IPS-18a (cell line): ENCODE data around the gene BCORL1.
A peak's percentile ranks its signal among the peaks of the same experiment; 100 is the strongest.

Experiments
- H3K27ac ChIP-seq: one replicate; pipeline ENCODE4 v1.5.1; 2013; ENCODE audit warnings: low read length
- H3K27me3 ChIP-seq: one replicate; pipeline ENCODE4 v1.6.1; 2013; ENCODE audit warnings: mild to moderate bottlenecking, low read length; ENCODE audit not compliant: control insufficient read depth, insufficient read depth
- H3K36me3 ChIP-seq: one replicate; pipeline ENCODE4 v1.6.1; 2013; ENCODE audit warnings: low read depth, low read length; ENCODE audit not compliant: control insufficient read depth
- H3K4me1 ChIP-seq: one replicate; pipeline ENCODE4 v1.6.1; 2013; ENCODE audit warnings: low read depth, low read length; ENCODE audit not compliant: control insufficient read depth
- H3K4me3 ChIP-seq: one replicate; pipeline ENCODE4 v1.5.1; 2013; ENCODE audit warnings: low read length
- H3K9ac ChIP-seq: one replicate; pipeline ENCODE4 v1.6.1; 2013; ENCODE audit warnings: mild to moderate bottlenecking, low read length, moderate library complexity
- H3K9me3 ChIP-seq: one replicate; pipeline ENCODE4 v1.6.1; 2013; ENCODE audit warnings: low read depth, low read length; ENCODE audit not compliant: control insufficient read depth

BCORL1 gene

GRCh38 chrX:129976441-129976840 is 6.0 kb upstream of the BCORL1 start:
- Histone ChIP-seq H3K9ac (no peak overlapping the region), H3K9me3 (peaks cover 6% of the 10 kb centered on the region), H3K4me1 (no peaks in the 10 kb centered on the region), H3K27me3 (peaks cover 34% of the 10 kb centered on the region), H3K36me3 (no peaks in the 10 kb centered on the region), H3K27ac (no peak overlapping the region), H3K4me3 (no peak overlapping the region)

- no peak overlapping the region for H3K27ac ChIP-seq
- H3K9me3 ChIP-seq: no peaks in the 10 kb centered on the region
- H3K4me3 ChIP-seq: peak overlapping the region; percentile 14
- H3K36me3 ChIP-seq: no peaks in the 10 kb centered on the region
- peaks cover 41% of the 10 kb centered on the region for H3K27me3 ChIP-seq
- no peaks in the 10 kb centered on the region for H3K4me1 ChIP-seq
- H3K9ac ChIP-seq: no peak overlapping the region
Observed at GRCh38 chrX:129979207-129979920, 3.1 kb upstream of the BCORL1 start.

DNA sequence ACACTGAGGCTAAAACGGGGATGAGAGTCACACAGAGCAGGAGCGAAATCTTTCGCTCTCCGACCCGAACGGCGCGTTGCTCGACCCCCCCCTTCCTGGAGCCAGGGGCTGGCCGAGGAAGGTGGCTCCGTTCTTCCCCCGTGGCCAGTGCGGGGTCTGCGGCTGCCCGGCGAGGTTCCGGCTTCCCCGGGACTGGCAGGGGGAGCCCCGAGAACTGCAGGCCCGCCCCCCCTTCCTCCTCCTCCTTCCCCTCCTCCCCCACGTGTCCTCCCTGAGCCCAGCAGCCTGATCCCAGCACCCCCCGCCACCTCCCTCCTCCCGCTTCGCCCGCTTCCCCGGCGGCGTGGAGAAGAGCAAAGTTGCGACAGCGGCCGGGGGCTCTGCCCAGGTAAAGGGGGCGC is 2.4 kb upstream of the BCORL1 start:
- peaks cover 47% of the 10 kb centered on the region for H3K27me3 ChIP-seq
- peaks cover 2% of the 10 kb centered on the region for H3K9me3 ChIP-seq
- H3K36me3 ChIP-seq: no peaks in the 10 kb centered on the region
- H3K4me3 ChIP-seq: no peak overlapping the region
- no peak overlapping the region for H3K27ac ChIP-seq
- H3K9ac ChIP-seq: no peak overlapping the region
- H3K4me1 ChIP-seq: no peaks in the 10 kb centered on the region

GRCh38 chrX:129980540-129981199 is 1.8 kb upstream of the BCORL1 start:
- Histone ChIP-seq H3K9me3 (peaks cover 3% of the 10 kb centered on the region), H3K9ac (no peak overlapping the region), H3K27ac (no peak overlapping the region)

GRCh38 chrX:129981200-129981553 is 1.3 kb upstream of the BCORL1 start:
- Histone ChIP-seq H3K27ac (no peak overlapping the region), H3K27me3 (peaks cover 55% of the 10 kb centered on the region), H3K9me3 (peaks cover 3% of the 10 kb centered on the region), H3K9ac (no peak overlapping the region), H3K36me3 (no peaks in the 10 kb centered on the region), H3K4me1 (no peaks in the 10 kb centered on the region), H3K4me3 (peak overlapping the region; percentile 50)

More at GRCh38 chrX:129980540-129981199, 1.8 kb upstream of the BCORL1 start:
- H3K4me3 ChIP-seq: peak overlapping the region; percentile 50
- H3K27me3 ChIP-seq: peaks cover 54% of the 10 kb centered on the region
- H3K4me1 ChIP-seq: no peaks in the 10 kb centered on the region
- no peaks in the 10 kb centered on the region for H3K36me3 ChIP-seq

- Histone ChIP-seq H3K27ac (no peak overlapping the region), H3K9ac (no peak overlapping the region)
Observed at GRCh38 chrX:129981752-129982299, 609 bp upstream of the BCORL1 start.

GRCh38 chrX:129983575-129984110 is 1.2 kb downstream of the BCORL1 start:
- Histone ChIP-seq H3K9me3 (peaks cover 3% of the 10 kb centered on the region), H3K4me3 (no peak overlapping the region), H3K27ac (no peak overlapping the region)

More at GRCh38 chrX:129981752-129982299, 609 bp upstream of the BCORL1 start:
- peaks cover 3% of the 10 kb centered on the region for H3K9me3 ChIP-seq
- no peaks in the 10 kb centered on the region for H3K4me1 ChIP-seq
- peaks cover 55% of the 10 kb centered on the region for H3K27me3 ChIP-seq
- H3K4me3 ChIP-seq: peak overlapping the region; percentile 54
- no peaks in the 10 kb centered on the region for H3K36me3 ChIP-seq

DNA sequence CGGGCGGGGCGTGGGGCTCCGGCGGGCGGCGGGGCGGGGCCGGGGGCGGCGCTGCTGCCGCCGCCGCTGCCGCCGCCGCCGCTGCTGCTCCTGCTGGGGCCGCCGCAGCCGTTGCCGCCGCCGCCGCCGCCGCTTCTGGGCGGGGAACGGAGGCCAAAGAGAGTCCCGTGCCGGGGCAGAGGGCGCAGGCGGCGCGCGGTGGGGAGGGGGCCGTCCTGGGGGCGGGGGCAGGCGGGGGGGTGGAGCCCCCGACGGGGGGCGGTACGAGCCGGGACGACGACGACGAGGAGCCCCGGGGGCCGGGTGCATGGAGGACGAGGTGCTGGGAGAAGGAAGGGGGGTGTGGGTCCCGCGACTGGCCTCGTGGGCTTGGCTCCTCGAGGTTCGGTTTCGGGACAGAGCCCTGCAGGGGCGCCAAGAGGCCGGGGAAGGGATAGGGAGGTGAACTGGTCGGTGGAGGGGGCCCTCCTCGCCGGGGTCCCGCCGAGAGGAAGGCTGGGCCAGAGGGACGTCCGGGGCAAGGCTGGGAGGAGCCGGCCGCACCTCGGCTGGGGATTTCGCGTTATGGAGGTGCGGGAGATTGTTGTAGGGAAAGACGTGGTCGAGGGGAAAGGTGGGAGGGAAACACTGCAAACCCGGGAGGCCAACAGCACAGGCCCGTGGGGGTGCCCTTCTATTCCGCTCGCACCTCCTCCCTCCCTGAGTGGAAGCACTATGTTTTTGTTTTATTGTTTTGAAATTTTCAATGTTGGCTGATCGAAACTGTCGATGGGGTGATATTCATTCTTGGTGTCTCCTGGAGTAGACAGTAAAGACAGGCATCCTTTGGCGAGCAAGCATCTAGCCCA is 1.9 kb downstream of the BCORL1 start:
- H3K27me3 ChIP-seq: peaks cover 30% of the 10 kb centered on the region
- H3K9me3 ChIP-seq: peaks cover 3% of the 10 kb centered on the region
- peak overlapping the region; percentile 55 for H3K4me3 ChIP-seq
- no peaks in the 10 kb centered on the region for H3K36me3 ChIP-seq
- no peaks in the 10 kb centered on the region for H3K4me1 ChIP-seq
- H3K27ac ChIP-seq: no peak overlapping the region
- no peak overlapping the region for H3K9ac ChIP-seq

More at GRCh38 chrX:129983575-129984110, 1.2 kb downstream of the BCORL1 start:
- Histone ChIP-seq H3K4me1 (no peaks in the 10 kb centered on the region), H3K27me3 (peaks cover 37% of the 10 kb centered on the region), H3K9ac (no peak overlapping the region), H3K36me3 (no peaks in the 10 kb centered on the region)

DNA sequence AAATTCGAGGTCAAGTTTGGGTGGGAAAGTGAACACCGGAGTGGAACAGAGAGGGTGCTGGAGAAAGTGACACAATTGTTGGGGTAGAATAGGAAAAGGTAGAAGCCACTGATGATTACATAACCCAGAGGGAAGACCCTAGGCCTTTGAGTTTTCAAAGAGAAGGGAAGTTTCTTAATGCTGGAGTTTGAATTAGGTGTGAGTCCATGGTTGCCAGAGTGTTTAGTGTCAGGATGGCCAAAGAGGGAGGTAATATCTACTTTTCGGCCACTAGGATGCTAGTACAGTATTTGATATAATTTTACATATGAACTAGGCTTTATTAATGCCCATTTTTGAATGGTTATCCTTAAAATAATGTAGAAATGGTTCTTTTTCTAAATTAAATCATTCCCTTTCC is 5.4 kb downstream of the BCORL1 start:
- Histone ChIP-seq H3K9me3 (peaks cover 3% of the 10 kb centered on the region), H3K36me3 (no peaks in the 10 kb centered on the region), H3K4me1 (no peaks in the 10 kb centered on the region), H3K27me3 (peaks cover 14% of the 10 kb centered on the region), H3K9ac (no peak overlapping the region), H3K4me3 (no peak overlapping the region), H3K27ac (no peak overlapping the region)

DNA sequence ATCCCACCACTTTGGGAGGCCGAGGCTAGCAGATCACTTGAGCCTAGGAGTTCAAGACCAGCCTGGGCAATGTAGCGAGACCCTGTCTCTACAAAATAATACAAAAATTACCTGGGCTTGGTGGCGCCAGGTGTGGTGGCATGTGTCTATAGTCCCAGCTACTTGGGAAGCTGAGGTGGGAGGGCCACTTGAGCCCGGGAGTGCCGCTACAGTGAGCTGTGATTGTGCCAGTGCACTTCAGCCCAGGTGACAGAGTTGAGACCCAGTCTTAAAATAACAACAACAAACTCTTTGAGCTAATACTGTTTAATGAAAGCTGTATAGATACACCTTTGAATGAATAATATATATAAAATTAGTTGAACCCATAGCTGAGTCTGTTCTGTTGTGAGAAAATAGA is 9.7 kb downstream of the BCORL1 start:
- H3K27ac ChIP-seq: no peak overlapping the region
- peaks cover 3% of the 10 kb centered on the region for H3K9me3 ChIP-seq

DNA sequence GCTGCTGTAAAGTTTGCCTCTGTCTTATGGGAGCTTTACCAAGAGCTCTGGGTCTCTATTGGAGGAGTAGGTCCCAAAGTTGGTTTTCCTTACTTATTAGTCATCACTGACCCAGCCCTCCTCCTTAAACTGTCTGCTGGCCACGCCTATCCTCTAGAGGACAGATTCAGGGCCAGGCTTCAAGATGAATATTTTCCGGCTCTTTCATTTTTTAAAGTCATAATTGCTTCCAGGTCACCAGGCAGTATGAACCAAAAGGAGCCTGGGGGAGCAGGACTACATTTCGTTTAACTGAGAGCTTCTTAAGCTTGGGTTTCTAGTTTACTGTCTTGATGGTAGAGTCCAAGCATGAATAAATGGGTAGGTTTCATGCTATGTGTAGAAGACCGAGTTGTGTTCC is 13.7 kb downstream of the BCORL1 start:
- Histone ChIP-seq H3K27me3 (no peaks in the 10 kb centered on the region), H3K9me3 (peaks cover 12% of the 10 kb centered on the region), H3K4me1 (no peaks in the 10 kb centered on the region), H3K4me3 (no peak overlapping the region), H3K9ac (no peak overlapping the region), H3K27ac (no peak overlapping the region), H3K36me3 (no peaks in the 10 kb centered on the region)

More for the DNA sequence above, 9.7 kb downstream of the BCORL1 start:
- Histone ChIP-seq H3K36me3 (no peaks in the 10 kb centered on the region), H3K4me3 (no peak overlapping the region), H3K4me1 (no peaks in the 10 kb centered on the region), H3K9ac (no peak overlapping the region), H3K27me3 (no peaks in the 10 kb centered on the region)
